DND-41 (cell line): ENCODE measurements around the gene CEP112.

Source experiments
- CTCF ChIP-seq: IDR thresholded peaks from 2 replicates; pipeline ENCODE4 v1.5.1; 2012; ENCODE audit warnings: borderline replicate concordance, low read length, moderate library complexity, mild to moderate bottlenecking; ENCODE audit not compliant: poor library complexity, severe bottlenecking; ENCODE audit errors: extremely low read depth
- EZH2 ChIP-seq: IDR thresholded peaks from 3 replicates; pipeline ENCODE4 v1.6.1; 2012; ENCODE audit warnings: borderline replicate concordance, low read depth, mild to moderate bottlenecking, moderate library complexity, low read length, inconsistent platforms; ENCODE audit not compliant: severe bottlenecking

- TF ChIP-seq CTCF (no peak), EZH2 (no peak)
Measured at GRCh38 chr17:66143657-66144282, 48.2 kb downstream of the CEP112 start.
